H1 (cell line): ENCODE data around the gene TLR7. TPM values are rescaled to one million over a fixed set of nuclear protein-coding genes. Genes with fewer than 3 reads are reported as not detected.

Experiments used
- CTCF ChIA-PET: fragments of 300-600 bp; sonication (Branson Sonifier 250); formaldehyde crosslinking; loops from one replicate; lab custom pipeline; 2021; ENCODE audit not compliant: partially characterized antibody; lab: Charles Lee
- POLR2A ChIA-PET: fragments of 300-600 bp; sonication (Branson Sonifier 250); formaldehyde crosslinking; loops from one replicate; lab custom pipeline; 2021; ENCODE audit warnings: inconsistent platforms; ENCODE audit not compliant: partially characterized antibody; lab: Charles Lee
- DNase-seq, 2 experiments: peaks; one replicate each; pipeline versions ENCODE4 v3.0.0 to v3.0.0-alpha.2; 2010 to 2022; ENCODE audit warnings: low spot score in 2 of 2, low read depth in 1 of 2, mixed read lengths in 1 of 2
- FAIRE-seq: peaks from 2 replicates; lab custom pipeline; 2011; peaks lifted over from hg19 to GRCh38; lab: Jason Lieb, UNC
- H2AFZ ChIP-seq: 2 replicates; pipeline ENCODE4 v1.8.1; 2012; ENCODE audit warnings: low read length, inconsistent platforms
- H2AK5ac ChIP-seq: 2 replicates; pipeline ENCODE4 v1.6.1; 2013; ENCODE audit warnings: low read depth, low read length
- H2BK120ac ChIP-seq: replicated peaks from 2 replicates; pipeline ENCODE3; 2013; ENCODE audit warnings: low read depth, low read length, inconsistent platforms
- H2BK12ac ChIP-seq: 2 replicates; pipeline ENCODE4 v1.6.1; 2013; ENCODE audit warnings: low read depth, low read length
- H2BK15ac ChIP-seq: 2 replicates; pipeline ENCODE4 v1.6.1; 2013; ENCODE audit warnings: low read length
- H2BK20ac ChIP-seq: 2 replicates; pipeline ENCODE4 v1.6.1; 2013; ENCODE audit warnings: low read length
- H2BK5ac ChIP-seq: 2 replicates; pipeline ENCODE4 v1.6.1; 2013; ENCODE audit warnings: low read depth, low read length
- H3K14ac ChIP-seq: 2 replicates; pipeline ENCODE4 v1.6.1; 2013; ENCODE audit warnings: inconsistent platforms; ENCODE audit not compliant: insufficient read length
- H3K18ac ChIP-seq: 2 replicates; pipeline ENCODE4 v1.6.1; 2013; ENCODE audit warnings: low read length; ENCODE audit errors: extremely low read depth
- H3K23ac ChIP-seq: 2 replicates; pipeline ENCODE4 v1.6.1; 2013; ENCODE audit warnings: inconsistent platforms; ENCODE audit not compliant: insufficient read length
- H3K23me2 ChIP-seq: 2 replicates; pipeline ENCODE4 v1.6.1; 2013; ENCODE audit warnings: low read depth, low read length
- H3K27ac ChIP-seq: 2 replicates; pipeline ENCODE4 v1.6.1; 2011; ENCODE audit warnings: low read depth, low read length, inconsistent platforms
- H3K27me3 ChIP-seq, 4 experiments: replicated peaks in 1 of 4; 1 replicate in 1 of 4; 2 replicates in 3 of 4; pipeline versions ENCODE4 v1.6.1 to v1.8.1; 2011 to 2013; ENCODE audit warnings: low read length in 3 of 4, mild to moderate bottlenecking in 3 of 4, inconsistent platforms in 2 of 4, mixed read lengths in 2 of 4, moderate library complexity in 1 of 4; ENCODE audit not compliant: control insufficient read depth in 3 of 4, insufficient read depth in 3 of 4; ENCODE audit errors: extremely low read depth in 1 of 4
- H3K36me3 ChIP-seq, 4 experiments: 2 replicates each; pipeline versions ENCODE4 v1.6.1 to v1.8.1; 2011 to 2013; ENCODE audit warnings: mild to moderate bottlenecking in 4 of 4, low read length in 3 of 4, moderate library complexity in 2 of 4, control low read depth in 1 of 4, inconsistent platforms in 1 of 4; ENCODE audit not compliant: insufficient read depth in 4 of 4, control insufficient read depth in 2 of 4
- H3K4ac ChIP-seq: replicated peaks from 2 replicates; pipeline ENCODE3; 2013; ENCODE audit warnings: low read length, low read depth, mixed read lengths, inconsistent platforms; ENCODE audit not compliant: insufficient read length
- H3K4me1 ChIP-seq, 4 experiments: replicated peaks in 1 of 4; 1 replicate in 1 of 4; 2 replicates in 3 of 4; pipeline versions ENCODE4 v1.6.1 to v1.8.1; 2011 to 2013; ENCODE audit warnings: low read length in 3 of 4, inconsistent platforms in 2 of 4, mixed read lengths in 1 of 4; ENCODE audit not compliant: insufficient read depth in 4 of 4, control insufficient read depth in 3 of 4
- H3K4me2 ChIP-seq, 2 experiments: 2 replicates each; pipeline versions ENCODE4 v1.6.1 to v1.8.1; 2011 to 2013; ENCODE audit warnings: low read depth in 2 of 2, low read length in 2 of 2, control low read depth in 1 of 2, inconsistent platforms in 1 of 2, mild to moderate bottlenecking in 1 of 2; ENCODE audit not compliant: insufficient read depth in 1 of 2
- H3K4me3 ChIP-seq, 4 experiments: fragments of 200-600, 300-600 bp in 1 of 4; sonication (generic), shearing (Covaris generic), sonication (Bioruptor Twin) in 1 of 4; 2 replicates each; pipeline versions ENCODE4 v1.5.1 to v1.8.1; 2011 to 2016; ENCODE audit warnings: low read length in 4 of 4, low read depth in 3 of 4, control low read depth in 2 of 4, inconsistent platforms in 2 of 4, mild to moderate bottlenecking in 2 of 4, mixed read lengths in 1 of 4, moderate library complexity in 1 of 4; ENCODE audit not compliant: insufficient read depth in 2 of 4; ENCODE audit errors: extremely low read depth in 1 of 4
- H3K56ac ChIP-seq: replicated peaks from 2 replicates; pipeline ENCODE3; 2013; ENCODE audit warnings: low read depth, mild to moderate bottlenecking, mixed read lengths, low read length, inconsistent platforms; ENCODE audit not compliant: insufficient read length
- H3K79me1 ChIP-seq: 2 replicates; pipeline ENCODE4 v1.6.1; 2013; ENCODE audit warnings: low read depth, low read length, control low read depth
- H3K79me2 ChIP-seq, 2 experiments: 2 replicates each; pipeline versions ENCODE4 v1.6.1 to v1.8.1; 2012 to 2013; ENCODE audit warnings: low read length in 2 of 2, mild to moderate bottlenecking in 2 of 2, inconsistent platforms in 1 of 2; ENCODE audit not compliant: insufficient read depth in 2 of 2, control insufficient read depth in 1 of 2
- H3K9ac ChIP-seq, 4 experiments: replicated peaks in 1 of 4; 1 replicate in 1 of 4; 2 replicates in 3 of 4; pipeline versions ENCODE4 v1.6.1 to v1.8.1; 2011 to 2013; ENCODE audit warnings: low read depth in 3 of 4, low read length in 3 of 4, control low read depth in 2 of 4, mild to moderate bottlenecking in 2 of 4, moderate library complexity in 2 of 4, inconsistent platforms in 1 of 4; ENCODE audit errors: extremely low read depth in 1 of 4
- H3K9me3 ChIP-seq, 2 experiments: 2 replicates each; pipeline versions ENCODE4 v1.6.1 to v1.8.1; 2012 to 2013; ENCODE audit warnings: mild to moderate bottlenecking in 2 of 2, moderate library complexity in 2 of 2, control low read depth in 1 of 2, inconsistent platforms in 1 of 2, low read depth in 1 of 2, low read length in 1 of 2, mixed read lengths in 1 of 2; ENCODE audit not compliant: insufficient read depth in 2 of 2
- H4K20me1 ChIP-seq, 2 experiments: replicated peaks in 1 of 2; 2 replicates each; pipeline versions ENCODE3 to v1.8.1; 2011 to 2013; ENCODE audit warnings: inconsistent platforms in 2 of 2, low read length in 2 of 2, mild to moderate bottlenecking in 1 of 2; ENCODE audit not compliant: insufficient read depth in 2 of 2, control insufficient read depth in 1 of 2
- H4K5ac ChIP-seq: 2 replicates; pipeline ENCODE4 v1.6.1; 2013; ENCODE audit warnings: low read length, low read depth, mixed read lengths, inconsistent platforms; ENCODE audit not compliant: insufficient read length
- H4K8ac ChIP-seq: 2 replicates; pipeline ENCODE4 v1.8.0; 2013; ENCODE audit warnings: mild to moderate bottlenecking, moderate library complexity, low read length, inconsistent platforms; ENCODE audit not compliant: insufficient read depth; ENCODE audit errors: extremely low read depth
- H4K91ac ChIP-seq: replicated peaks from 2 replicates; pipeline ENCODE3; 2013; ENCODE audit warnings: low read length, mixed read lengths, inconsistent platforms; ENCODE audit not compliant: insufficient read length
- BACH1 ChIP-seq: IDR thresholded peaks from 2 replicates; pipeline ENCODE4 v1.6.1; 2012; ENCODE audit warnings: low read length, improper control_type of control experiment
- CHD2 ChIP-seq: IDR thresholded peaks from 2 replicates; pipeline ENCODE4 v1.6.1; 2012; ENCODE audit warnings: low read length, improper control_type of control experiment
- CREB1 ChIP-seq: IDR thresholded peaks from 2 replicates; pipeline ENCODE4 v1.6.1; 2012; ENCODE audit warnings: inconsistent platforms
- EGR1 ChIP-seq: IDR thresholded peaks from 2 replicates; pipeline ENCODE4 v1.6.1; 2011; ENCODE audit warnings: low read depth, low read length, borderline replicate concordance
- EP300 ChIP-seq, 2 experiments: IDR thresholded peaks; 1 replicate in 1 of 2; 2 replicates in 1 of 2; pipeline ENCODE4 v1.6.1; 2011 to 2012; ENCODE audit warnings: low read depth in 2 of 2, low read length in 2 of 2, mild to moderate bottlenecking in 2 of 2, borderline replicate concordance in 1 of 2, inconsistent platforms in 1 of 2, moderate library complexity in 1 of 2
- GTF2F1 ChIP-seq: IDR thresholded peaks from 2 replicates; pipeline ENCODE4 v1.6.1; 2012; ENCODE audit warnings: low read depth, low read length, improper control_type of control experiment, borderline replicate concordance
- KDM4A ChIP-seq: IDR thresholded peaks from one replicate; pipeline ENCODE4 v1.7.1; 2012; ENCODE audit warnings: low read depth, mild to moderate bottlenecking, moderate library complexity, low read length, inconsistent platforms; ENCODE audit not compliant: severe bottlenecking
- POLR2AphosphoS5 ChIP-seq: IDR thresholded peaks from 2 replicates; pipeline ENCODE4 v1.6.1; 2011; ENCODE audit warnings: low read depth, low read length
- RXRA ChIP-seq: IDR thresholded peaks from 2 replicates; pipeline ENCODE4 v1.6.1; 2011; ENCODE audit warnings: low read depth, mild to moderate bottlenecking, low read length, moderate library complexity; ENCODE audit not compliant: insufficient read depth
- SAP30 ChIP-seq: fragments of 300-600 bp; sonication (generic); IDR thresholded peaks from 2 replicates; pipeline ENCODE4 v1.7.1; 2012; ENCODE audit warnings: low read length, moderate library complexity, mild to moderate bottlenecking, inconsistent platforms; ENCODE audit not compliant: insufficient read depth, insufficient replicate concordance
- TCF12 ChIP-seq: IDR thresholded peaks from 2 replicates; pipeline ENCODE4 v1.6.1; 2011; ENCODE audit warnings: low read depth, mild to moderate bottlenecking, low read length
- WGBS, 2 experiments: shearing (Covaris generic) in 1 of 2; methylation state at CpG; one replicate each; pipeline versions ENCODE4 v1.1.6 to v1.1.7; 2013 to 2015; ENCODE audit warnings: low lambda C conversion rate in 2 of 2, mixed read lengths in 2 of 2, inconsistent platforms in 1 of 2, low coverage in 1 of 2, missing lambda C conversion rate in 1 of 2; ENCODE audit not compliant: insufficient replicate concordance in 2 of 2, insufficient coverage in 1 of 2, insufficient read length in 1 of 2; ENCODE audit errors: extremely low coverage in 1 of 2, missing lambda C conversion rate in 1 of 2; 5-methylcytosine and 5-hydroxymethylcytosine counted together
- polyA plus RNA-seq, 7 experiments: library from polyadenylated mRNA; depleted of rRNA in 3 of 7; stranded (reverse) in 5 of 7; unstranded in 2 of 7; fragments of >200 nt in 5 of 7; fragments of 200-250 nt in 2 of 7; gene quantifications; 1 replicate in 5 of 7; 2 replicates in 1 of 7; 4 replicates in 1 of 7; pipeline versions ENCODE4 v1.2.1 to v1.2.3, GENCODE V29; 2011 to 2013; ENCODE audit warnings: missing spikeins in 2 of 7, mixed read lengths in 2 of 7
- total RNA-seq: library from RNA; stranded (reverse); fragmentation: NEBNext Ultra II Directional; extraction: Animal tissue kit (Norgen Biotek cat#: 25700); gene quantifications from 2 replicates; pipeline ENCODE4 v1.2.1, GENCODE V29; 2021

TLR7 gene
- total and polyA plus RNA-seq, 2 of the 8 experiments (the other 6 are each of a cell fraction or from before 2014, with no cell fraction given) = 0.02 TPM; not detected in 1

GRCh38 chrX:12819222-12819621, 47.6 kb upstream of the TLR7 start:
- Histone ChIP-seq H3K27me3 (no peaks in the 10 kb centered on the region), H2BK120ac (no peak overlapping the region), H3K56ac (no peak overlapping the region), H2BK5ac (no peak overlapping the region), H3K4me3 (no peak overlapping the region), H2BK15ac (no peak overlapping the region), H3K9ac (no peak overlapping the region), H3K36me3 (peaks cover 2 to 22% (median 9%) of the 10 kb centered on the region in 4 experiments; a peak in 5 of 8 replicates), H4K5ac (no peak overlapping the region), H4K8ac (no peak overlapping the region), H2AFZ (no peak overlapping the region), H4K91ac (no peak overlapping the region), H3K9me3 (no peaks in the 10 kb centered on the region), H3K79me2 (no peaks in the 10 kb centered on the region), H2BK20ac (no peak overlapping the region), H4K20me1 (peaks cover 0 to 1% of the 10 kb centered on the region in 2 experiments), H2AK5ac (no peak overlapping the region), H3K27ac (no peak overlapping the region), H3K18ac (no peak overlapping the region), H3K4me1 (no peaks in the 10 kb centered on the region), H3K23ac (no peak overlapping the region), H3K4me2 (no peak overlapping the region), H3K79me1 (no peaks in the 10 kb centered on the region), H2BK12ac (no peak overlapping the region), H3K14ac (no peak overlapping the region), H3K23me2 (no peaks in the 10 kb centered on the region), H3K4ac (no peak overlapping the region)
- TF ChIP-seq POLR2AphosphoS5 (no peak), EP300 (IDR thresholded peaks at IDR 0.05; ENCODE audit: borderline replicate concordance in 1 of 2, low read depth in 2 of 2, low read length in 2 of 2) (no peak), CHD2 (no peak), SAP30 (no peak), TCF12 (no peak), GTF2F1 (no peak), CREB1 (no peak), RXRA (no peak), EGR1 (no peak), BACH1 (no peak), KDM4A (no peak)
- no peak for DNase-seq
- CTCF ChIA-PET = no interaction called here
- WGBS, 2 experiments = 92% methylated on average over 9 of the region's 9 CpGs; no CpG with 5 or more reads in 1 of the 2 experiments
- POLR2A ChIA-PET = no interaction called here
- FAIRE-seq = no peak
